Retina (tissue), 1 donor: ENCODE measurements around the gene PPP4C.

ENCODE experiments used
- DNase-seq: peaks from one replicate; pipeline ENCODE4 v3.0.0-alpha.2; 2016

PPP4C gene

DNA sequence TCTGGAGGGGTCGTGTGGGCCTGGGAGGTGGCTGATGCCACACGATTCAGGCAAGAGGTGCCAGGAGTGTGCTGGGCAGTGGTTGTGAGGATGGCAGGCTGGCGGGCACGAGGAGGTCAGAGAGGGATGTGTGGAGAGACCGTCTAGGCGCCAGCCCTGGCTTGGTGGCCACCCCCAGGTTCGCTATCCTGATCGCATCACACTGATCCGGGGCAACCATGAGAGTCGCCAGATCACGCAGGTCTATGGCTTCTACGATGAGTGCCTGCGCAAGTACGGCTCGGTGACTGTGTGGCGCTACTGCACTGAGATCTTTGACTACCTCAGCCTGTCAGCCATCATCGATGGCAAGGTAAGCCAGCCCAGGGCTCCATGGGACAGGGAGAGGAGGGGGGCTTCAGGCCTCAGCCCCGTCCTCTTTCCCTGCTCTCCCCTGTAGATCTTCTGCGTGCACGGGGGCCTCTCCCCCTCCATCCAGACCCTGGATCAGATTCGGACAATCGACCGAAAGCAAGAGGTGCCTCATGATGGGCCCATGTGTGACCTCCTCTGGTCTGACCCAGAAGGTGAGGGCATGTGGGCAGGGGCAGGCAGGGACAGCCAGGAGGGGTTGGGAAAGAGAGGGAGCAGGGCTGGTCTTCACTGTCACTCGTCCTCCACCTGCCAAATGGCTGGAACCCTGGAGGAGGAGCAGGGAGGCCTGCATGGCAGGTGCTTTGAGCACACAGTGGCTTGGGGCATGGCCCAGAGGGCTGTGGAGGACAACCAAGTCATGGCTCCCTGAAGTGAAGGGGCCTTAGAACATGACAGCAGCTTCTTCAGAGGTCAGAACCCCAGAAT is 7.6 kb downstream of the PPP4C start:
- DNase-seq: no peak

DNA sequence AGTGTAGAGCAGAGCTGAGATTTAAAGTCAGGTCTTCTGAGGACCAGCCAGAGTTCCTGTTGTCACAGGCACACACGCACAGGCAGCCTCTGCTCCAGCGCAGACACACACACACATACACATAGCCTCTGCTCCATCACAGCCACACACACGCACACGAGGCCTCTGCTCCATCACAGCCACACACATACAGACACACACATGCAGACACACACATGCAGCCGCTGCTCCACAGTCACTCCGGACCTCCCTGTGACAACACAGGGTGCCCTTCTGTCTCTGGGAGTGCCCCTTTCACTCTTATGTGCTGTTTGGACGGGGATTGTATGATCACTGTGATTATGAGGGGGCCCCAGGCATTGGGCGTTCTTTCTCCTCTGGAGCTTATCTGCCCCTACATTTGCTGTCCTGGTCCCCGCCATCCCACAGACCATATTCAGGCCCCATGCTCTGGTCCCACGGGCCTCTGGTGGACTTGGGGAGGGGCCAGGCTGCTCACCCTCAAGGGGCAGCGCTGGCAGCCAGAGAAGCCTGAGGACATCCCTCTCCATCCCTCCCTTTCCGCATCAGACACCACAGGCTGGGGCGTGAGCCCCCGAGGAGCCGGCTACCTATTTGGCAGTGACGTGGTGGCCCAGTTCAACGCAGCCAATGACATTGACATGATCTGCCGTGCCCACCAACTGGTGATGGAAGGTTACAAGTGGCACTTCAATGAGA is 8.5 kb downstream of the PPP4C start:
- no peak for DNase-seq

DNA sequence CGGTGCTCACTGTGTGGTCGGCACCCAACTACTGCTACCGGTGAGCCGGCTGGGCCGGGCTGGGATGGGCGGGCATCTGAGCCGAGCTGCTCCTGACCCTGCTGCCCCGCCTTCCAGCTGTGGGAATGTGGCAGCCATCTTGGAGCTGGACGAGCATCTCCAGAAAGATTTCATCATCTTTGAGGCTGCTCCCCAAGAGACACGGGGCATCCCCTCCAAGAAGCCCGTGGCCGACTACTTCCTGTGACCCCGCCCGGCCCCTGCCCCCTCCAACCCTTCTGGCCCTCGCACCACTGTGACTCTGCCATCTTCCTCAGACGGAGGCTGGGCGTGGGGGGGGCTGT is 9.0 kb downstream of the PPP4C start:
- no peak for DNase-seq

DNA sequence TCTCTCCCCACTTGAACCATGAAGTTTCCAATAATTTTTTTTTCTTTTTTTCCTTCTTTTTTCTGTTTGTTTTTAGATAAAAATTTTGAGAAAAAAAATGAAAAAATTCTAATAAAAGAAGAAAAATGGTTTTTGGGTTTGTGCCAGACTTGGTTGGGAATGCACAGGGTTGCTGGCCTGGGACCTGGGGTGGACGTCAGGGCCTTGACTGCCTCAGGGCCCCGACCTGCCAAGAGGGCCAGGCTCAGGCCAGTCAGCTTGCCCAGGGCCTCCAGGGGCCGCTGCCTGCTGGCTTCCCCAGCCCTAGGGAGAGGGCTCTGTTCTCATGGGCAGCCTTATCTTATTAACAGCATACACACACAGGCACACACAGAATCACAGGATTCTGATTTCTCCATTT is 9.5 kb downstream of the PPP4C start:
- DNase-seq: no peak

DNA sequence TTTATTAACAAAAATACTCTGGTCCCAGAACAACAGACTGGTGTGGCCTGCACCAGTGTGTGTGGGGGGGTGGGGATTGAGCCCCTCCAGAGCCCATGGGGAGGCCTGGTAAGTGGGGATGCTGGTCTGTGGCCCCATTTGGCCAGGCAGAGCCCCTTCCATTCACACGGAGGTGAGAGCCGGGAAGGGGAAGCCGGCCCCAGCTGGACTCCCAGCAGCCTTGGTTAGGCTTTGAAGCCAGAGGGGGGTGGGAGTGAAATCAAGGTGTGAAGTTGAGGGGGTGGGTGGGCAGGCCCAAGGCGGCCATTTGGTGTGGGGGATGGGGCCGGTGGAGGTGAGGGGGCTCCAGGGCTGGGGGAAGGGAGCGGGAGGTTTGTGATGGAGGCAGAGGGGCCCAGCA is 10.0 kb downstream of the PPP4C start:
- DNase-seq: no peak

DNA sequence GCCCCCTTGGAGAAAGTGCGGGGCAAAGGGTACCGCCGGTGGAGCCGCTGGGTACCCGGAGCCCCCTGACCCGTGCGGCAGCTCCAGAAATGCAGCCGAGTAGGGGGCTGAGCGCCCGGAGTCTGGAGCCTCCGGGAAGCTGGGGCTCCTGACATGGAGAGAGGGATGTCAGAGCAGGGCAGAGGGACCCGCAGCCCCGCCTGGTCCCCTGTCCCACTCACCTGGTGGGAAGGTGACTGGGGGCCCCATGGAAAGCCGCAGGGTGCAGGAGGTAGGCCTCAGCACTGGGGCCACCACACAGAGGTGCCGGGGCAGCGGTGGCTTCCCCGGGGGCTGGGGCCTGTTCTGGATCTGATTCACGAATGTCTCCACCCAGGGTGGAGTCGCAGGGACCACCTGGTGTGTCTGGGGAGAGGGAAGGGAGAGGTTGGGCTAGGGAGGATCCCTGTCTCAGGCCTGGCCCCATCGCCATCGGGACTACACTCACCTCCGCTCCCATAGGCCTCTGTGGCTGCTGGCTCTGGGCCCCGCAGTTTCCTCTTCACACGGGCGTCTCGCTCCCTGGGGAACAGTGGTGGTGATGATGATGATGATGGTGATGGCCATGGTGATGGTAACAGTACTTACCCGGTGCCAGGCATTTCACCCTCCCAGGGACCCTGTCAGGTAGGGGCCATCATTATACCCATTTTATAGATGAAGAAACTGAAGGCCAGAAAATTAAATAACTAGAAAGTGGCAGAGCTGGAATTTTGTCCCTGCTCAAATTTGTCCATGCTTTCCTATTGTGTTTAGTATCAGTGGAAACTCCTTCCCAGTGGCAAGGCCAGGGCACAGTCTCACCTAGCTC is 10.7 kb downstream of the PPP4C start:
- DNase-seq: no peak

DNA sequence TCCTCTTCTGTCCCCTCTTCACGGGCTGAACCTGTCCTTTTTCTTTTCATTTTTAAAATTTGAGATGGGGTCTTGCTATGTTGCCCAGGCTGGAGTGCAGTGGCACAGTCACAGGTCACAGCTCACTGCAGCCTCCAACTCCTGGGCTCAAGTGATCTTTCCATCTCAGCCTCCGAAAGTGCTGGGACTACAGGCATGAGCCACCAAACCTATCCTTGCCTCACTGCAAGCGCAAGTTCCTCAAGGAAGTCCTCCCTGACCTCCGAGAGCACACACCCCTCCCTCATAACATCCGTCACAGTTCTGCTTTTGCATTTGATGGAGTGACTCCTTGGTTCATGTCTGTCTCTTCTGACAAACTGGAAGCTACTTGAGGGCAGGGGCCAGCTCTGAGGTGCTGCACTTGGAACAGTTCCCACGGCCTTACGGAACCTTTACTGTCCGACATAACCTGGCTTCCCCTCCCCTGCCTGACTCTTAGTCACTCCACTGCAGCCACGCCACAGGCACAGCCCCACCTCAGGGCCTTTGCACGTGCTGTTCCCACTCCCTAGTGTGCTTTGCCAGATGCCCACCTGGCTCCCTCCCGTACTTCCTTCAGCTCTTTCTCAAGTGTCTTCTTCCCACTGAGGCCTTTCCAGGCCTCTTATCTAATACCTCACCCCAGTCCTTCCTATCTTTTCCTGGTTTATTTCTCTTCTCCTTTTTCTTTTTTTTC is 11.5 kb downstream of the PPP4C start:
- no peak for DNase-seq

DNA sequence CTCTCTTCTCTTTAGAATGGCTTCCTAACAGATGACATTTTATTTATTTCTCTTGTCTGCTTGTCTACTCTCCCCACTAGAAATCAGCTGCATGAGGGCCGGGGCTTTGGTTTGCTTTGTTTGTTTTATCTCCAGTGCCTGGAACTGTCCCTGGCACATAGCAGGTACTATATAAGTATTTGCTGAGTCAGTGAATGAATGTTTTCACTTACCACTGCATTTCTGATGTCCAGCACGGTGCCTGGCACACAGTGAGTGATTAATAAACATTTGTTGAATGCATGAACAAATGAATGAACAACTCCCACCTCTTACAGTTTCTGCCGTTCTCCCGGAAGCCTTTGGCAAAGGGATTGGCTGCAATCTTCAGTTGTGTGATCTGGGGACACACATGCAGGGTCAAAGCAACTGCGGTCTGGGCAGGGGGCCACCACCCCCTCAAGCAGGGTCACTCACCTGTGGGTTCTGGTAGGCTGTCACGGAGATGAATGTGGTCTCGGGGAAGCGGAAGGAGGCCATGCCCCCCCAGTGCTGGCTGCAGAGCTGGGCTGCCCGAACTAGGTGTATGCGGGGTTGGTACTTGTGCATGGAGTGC is 12.5 kb downstream of the PPP4C start:
- DNase-seq: no peak

DNA sequence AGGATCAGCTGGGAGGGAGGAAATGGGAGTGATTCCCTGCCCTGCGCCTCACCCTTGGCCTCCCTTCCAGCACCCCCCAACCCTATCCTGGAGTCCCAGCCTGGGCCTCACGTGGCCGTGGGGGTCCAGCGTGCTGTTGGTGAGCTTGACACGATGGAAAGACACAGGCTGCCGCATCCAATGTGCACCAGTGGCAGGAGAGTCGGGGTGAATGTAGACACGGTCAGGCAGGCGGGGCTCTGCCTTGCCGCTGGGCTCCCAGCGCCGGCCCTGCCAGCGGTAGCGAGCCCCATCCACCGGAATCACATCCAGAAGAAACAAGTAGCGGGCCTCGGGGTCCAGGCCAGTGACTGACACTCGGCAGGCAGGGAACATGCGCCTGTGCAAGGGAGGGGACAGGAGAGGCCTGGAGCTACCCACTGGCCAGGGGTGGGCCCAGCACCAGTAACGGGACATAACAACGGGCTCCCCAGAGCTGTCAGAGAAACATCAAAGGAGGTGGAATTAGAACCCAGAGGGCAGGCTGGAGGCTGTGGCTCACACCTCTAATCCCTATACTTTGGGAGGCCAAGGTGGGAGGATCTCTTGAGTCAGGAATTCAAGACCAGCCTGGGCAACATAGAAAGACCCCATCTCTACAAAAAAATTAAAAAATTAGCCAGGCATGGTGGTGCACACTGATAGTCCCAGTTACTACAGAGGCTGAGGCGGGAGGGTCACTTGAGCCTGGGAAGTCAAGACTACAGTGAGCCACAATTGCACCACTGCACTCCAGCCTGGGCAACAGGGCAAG is 13.2 kb downstream of the PPP4C start:
- DNase-seq: no peak

DNA sequence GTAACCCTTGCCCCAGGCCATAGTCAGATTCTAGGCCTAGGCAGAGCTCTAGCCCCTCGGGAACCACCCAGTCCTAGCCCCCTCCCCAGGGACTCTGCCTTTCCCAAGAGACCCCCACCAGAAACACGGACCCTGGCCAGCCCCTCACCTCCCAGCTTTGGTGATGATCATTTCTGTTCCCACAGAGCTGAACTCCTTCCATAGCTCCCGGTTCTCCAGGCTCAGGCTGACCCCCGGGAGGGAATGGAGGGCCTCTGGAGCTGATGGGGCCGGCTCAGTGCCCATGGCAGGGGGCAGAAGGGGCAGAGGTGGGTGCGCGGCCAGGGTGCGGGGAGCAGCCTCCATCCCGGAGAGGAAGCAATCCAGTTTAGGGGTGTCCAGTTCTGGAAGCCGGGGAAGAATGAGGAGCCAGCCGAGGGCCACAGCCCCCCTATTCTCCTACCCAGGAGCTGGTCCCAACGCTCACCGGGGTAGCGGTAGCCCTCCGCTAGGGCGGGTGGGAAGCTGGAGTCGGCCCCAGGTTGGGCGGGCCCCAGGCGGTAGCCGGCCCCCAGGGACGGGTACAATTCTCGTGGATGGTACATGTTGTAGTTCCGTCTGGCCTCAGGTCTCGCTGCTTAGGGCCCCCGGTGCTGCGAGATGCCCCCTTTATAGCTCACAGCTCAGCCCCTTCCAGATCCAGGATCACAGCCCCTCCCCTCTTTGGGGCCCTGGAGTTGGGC is 15.0 kb downstream of the PPP4C start:
- DNase-seq: peak; percentile 26

DNA sequence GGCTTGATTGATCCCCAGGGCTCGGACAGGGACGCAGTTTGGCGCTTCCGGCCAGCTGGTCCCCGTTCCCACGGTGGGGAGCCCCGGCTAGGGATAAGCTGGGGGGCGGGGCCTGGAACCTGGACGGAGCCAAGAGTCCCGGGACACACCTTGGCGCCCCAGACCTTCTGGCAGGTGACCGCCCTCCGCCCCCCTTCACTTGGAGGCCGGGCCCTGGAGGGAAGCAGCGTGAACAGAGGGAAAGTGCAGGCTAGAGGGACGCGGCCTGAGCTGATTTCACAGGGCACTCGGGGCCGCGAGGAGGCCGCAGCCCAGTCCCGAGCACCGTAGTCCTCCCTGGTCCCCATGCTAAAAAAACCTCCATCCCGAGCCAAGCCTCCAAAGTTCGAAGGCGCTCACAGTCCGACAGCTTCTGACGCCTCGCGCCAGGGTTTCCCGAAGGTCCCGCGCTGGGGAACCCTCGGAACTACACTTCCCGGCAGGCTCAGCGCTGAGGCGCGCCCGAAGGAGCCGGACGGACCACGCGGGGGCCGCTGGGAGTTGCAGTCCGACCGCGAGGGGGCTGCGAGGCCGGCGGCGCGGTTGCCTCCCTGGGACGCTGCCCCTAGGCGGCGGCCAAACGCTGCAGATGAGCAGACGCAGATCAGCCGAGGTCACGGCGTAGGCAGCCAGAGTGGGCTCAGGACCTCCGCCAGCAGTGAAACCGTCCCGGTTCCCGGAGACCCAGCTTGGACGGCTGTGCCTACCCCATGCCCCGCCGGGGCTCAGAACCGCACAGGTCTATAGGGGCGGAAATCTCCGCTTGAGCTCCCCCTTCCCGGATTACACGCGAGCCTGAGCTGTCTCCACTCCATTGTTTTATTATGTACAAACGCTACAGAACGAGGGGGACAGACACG is 15.9 kb downstream of the PPP4C start, which contains the start of gene TBX6:
TSS of gene TBX6 (minus strand) at position 451 of the 899 bp plus-strand sequence. CDS start 731 bp downstream, outside the sequence.
- DNase-seq: peak; percentile 97

DNA sequence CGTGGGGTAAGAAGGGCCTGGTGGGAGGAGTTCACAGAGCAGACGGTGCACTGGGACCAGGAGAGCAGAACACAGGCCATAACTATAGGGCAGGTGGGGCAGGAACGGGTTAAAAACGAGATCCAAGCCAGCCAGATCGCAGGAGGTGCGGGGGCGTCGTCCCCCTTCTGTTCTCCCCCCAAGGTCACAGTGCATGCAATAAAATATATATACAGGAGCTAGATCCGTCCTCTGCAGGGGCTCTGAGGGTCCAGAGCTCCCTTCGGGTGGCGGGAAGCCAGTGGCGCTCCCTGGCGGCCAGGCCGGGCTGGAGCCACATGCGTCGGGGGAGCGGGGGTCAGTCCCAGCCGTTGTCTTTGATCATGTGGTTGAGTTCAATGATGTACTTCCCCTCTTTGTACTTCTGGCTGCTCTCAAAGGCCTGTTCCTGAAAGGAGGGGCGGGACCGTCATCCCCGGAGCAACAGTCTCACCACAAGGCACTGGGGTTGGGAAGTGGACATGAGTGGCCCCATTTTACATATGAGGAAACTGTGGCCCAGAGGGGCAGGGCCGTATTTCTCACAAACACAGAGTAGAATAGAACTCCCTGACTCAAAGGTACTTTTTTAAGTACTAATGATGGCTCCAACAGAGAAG is 16.7 kb downstream of the PPP4C start:
- peak; percentile 77 for DNase-seq

DNA sequence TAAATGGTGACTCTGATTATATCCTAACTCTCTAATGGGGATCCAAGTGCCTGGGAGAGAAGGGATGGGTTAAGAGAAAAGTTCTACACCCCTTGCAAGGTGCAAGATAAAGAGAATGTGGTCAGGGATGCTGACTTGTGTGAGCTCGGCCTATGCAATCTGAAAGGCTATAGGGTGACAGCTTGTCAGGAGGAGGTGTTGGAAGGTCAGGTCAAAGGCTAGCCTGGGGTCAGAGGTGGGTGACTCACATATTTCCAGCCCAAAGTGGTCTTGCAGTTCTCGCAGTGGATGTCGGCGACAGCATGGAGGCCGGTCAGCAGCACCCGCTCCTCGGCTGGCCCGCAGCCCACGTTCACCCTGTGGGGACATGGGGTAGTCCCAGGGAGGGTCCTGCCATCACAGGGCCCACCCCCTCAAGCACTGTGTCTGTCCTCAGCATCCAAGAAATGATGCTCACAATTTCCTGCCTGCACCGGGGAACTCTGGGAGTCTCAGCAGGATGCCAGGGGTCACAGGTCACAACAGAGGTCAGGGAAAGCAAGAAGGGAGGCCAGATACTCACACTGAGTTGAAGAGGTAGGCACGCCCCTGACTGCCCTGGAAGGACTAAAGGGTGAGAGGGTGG is 18.9 kb downstream of the PPP4C start:
- DNase-seq: no peak

DNA sequence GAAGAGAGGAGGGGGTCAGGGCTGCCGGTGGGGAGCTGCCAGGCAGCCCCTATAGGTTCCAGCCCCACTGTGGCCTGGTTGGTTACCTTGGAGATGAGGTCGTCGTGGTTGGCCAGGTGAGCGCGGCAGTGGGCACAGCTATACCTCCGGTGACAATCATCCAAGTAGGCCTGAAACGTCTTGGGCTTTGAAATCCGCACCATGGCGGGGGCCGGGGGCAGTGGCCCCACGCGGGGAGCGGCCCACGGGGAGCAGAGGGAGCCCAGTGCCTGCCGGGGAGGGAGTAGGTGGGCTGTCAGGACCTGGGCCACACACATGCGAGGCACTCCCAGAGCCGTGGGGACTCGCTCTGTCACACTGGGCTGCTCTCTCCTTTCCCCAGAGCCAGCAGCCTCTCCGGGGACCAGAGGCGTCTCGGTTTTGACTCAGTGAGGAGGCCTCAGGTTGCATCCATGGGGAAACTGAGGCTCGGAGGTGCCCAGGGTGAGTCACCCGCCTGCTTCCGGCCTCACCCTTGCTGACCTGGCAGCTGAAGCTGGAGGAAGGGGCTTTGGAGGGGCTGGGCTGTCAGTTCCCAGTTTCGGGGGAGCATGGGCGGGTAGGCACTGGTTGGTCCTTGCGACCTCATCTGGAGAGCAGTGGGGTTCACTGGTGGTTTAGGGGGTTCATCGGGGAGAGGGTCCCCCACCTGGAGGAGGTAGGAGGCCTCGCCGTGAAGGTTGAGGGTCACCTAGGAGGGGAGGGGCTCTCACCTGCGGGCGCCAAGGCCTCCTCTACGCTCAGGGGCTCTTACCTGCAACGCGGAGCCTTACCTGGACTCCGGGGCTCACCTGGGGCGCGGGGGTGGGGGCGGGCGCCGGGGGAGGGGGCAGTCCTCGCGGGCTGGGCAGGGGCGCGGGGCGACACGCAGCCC is 19.6 kb downstream of the PPP4C start:
- DNase-seq: peak; percentile 43

DNA sequence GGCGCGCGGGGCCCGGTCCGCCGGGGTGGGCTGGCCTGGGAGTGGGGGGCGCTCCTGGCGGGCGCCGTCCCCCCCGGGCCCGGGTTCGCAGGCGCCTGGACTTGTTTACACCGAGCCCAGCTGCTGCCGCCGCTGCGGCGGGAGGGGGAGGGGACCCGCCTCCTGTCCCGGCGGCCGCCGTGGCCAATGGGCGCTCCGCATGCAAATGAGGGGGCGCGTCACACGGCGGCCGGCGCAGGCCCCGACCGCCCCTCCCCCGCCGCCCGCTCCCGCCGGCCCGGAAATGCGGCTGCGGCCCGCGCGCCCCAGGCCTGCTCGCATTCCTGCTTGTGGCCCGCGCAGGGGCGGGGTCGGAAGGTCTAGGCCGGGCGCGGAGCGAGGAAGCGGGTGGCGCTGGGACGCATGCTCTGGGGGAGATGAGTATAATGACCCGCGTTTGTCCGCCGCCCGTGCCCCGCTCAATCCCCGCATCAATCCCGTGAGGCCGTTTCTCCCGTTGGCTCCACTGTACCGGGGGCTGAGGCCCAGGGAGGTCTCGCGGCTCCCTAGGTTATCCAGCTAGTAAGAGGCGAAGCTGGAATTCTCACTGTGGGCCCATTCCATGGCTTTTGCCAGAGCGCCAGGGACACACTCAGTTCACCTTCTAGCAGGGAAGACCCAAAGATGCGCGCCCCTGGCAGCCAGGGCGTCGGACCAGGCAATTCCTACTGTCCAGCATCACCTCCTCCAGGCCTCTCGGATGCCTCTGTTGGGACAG is 20.5 kb downstream of the PPP4C start, which contains the start of gene YPEL3:
TSS of gene YPEL3 (minus strand) at position 109 of the 757 bp plus-strand sequence. CDS start 731 bp downstream, outside the sequence.
- DNase-seq: peak; percentile 86

DNA sequence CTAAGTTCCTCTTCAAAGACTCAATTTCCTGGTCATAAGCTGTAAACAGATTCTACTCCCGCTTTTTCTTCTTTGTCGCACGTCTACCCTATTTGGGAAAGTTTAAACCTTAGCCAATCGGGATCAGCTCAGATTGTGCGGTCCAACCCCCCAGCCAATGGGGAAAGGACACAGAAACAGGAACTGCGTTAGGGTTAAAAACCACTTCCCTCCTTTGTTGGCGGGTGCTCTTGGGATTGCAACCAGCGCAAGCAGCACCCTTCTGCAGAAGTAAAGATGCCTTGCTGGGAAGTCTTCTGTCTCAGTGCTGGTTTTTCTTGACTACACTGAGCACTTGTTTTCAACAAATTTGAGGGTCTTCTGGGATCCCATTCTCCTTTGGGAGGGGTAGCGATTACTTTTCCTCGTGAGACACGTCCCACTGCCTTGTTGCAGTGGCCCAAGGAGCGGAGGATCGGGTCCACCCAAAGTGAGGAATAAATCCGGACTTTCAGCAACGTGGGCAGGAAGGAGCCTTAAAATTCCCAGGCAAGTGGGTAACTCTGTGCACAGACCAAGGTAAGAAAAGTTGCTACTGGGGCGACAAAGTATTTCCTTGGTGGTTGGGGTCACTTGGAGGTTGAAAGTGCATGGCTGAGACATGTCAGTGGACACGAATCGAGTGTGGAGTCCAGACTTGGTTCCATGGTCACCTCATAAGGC is 21.2 kb downstream of the PPP4C start:
- DNase-seq: no peak
